Measurements from ENCODE around the gene PIKFYVE.
"Not testable (repeated sequence)": the region's sequence is repeated elsewhere in the genome, so short reads cannot be mapped to it uniquely, and the experiment has no call there.

DNA sequence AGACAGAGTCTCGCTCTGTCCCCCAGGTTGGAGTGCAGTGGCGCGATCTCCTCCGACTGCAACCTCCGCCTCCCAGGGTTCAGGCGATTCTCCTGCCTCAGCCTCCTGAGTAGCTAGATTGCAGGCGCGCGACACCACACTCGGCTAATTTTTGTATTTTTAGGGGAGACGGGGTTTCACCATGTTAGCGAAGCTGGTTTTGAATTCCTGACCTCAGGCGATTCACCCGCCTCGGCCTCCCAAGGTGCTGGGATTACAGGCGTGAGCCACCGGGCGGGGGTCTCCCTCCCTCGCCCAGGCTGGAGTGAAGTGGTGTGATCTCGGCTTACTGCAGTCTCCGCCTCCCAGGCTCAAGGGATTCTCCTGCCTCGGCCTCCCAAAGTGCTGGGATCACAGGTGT, 1.5 kb downstream of the PIKFYVE start:
- TF ChIP-seq, protein P1, sequence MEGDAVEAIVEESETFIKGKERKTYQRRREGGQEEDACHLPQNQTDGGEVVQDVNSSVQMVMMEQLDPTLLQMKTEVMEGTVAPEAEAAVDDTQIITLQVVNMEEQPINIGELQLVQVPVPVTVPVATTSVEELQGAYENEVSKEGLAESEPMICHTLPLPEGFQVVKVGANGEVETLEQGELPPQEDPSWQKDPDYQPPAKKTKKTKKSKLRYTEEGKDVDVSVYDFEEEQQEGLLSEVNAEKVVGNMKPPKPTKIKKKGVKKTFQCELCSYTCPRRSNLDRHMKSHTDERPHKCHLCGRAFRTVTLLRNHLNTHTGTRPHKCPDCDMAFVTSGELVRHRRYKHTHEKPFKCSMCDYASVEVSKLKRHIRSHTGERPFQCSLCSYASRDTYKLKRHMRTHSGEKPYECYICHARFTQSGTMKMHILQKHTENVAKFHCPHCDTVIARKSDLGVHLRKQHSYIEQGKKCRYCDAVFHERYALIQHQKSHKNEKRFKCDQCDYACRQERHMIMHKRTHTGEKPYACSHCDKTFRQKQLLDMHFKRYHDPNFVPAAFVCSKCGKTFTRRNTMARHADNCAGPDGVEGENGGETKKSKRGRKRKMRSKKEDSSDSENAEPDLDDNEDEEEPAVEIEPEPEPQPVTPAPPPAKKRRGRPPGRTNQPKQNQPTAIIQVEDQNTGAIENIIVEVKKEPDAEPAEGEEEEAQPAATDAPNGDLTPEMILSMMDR (IDR thresholded peaks at IDR 0.05), result not testable (repeated sequence)
- not testable (repeated sequence) for TF ChIP-seq POLR2A (IDR thresholded peaks at IDR 0.05)
